IMR-90 (cell line): ENCODE data around the gene SPDYC. TPM values are rescaled to one million over a fixed set of nuclear protein-coding genes. Genes with fewer than 3 reads are reported as not detected.

Experiments
- ATAC-seq: fragments of 200-7000 bp; cut with Tn5 transposase; 2 replicates; pipeline ENCODE4 v1.9.1; 2020; ENCODE audit warnings: low read depth, mild to moderate bottlenecking, moderate library complexity
- BruUV-seq: library from RNA; stranded (reverse); fragments of 400-500 nt; replicated peaks from 2 replicates; lab custom pipeline; 2021; lab: Mats Ljungman, UMichigan
- CTCF ChIA-PET: fragments of 300-600 bp; formaldehyde crosslinking; extraction: SDS; loops from one replicate; lab custom pipeline; 2021; ENCODE audit warnings: antibody characterized with exemption; lab: Yijun Ruan, JAX
- POLR2A ChIA-PET: fragments of 300-600 bp; sonication (Branson Sonifier 250); formaldehyde crosslinking; loops from one replicate; lab custom pipeline; 2022; ENCODE audit warnings: antibody characterized with exemption; ENCODE audit not compliant: unreplicated experiment; lab: Charles Lee
- DNase-seq: peaks from one replicate; pipeline ENCODE4 v3.0.0; 2013
- H2AFZ ChIP-seq: replicated peaks from 2 replicates; pipeline ENCODE3; 2013; ENCODE audit warnings: low read length, mild to moderate bottlenecking; ENCODE audit not compliant: poor library complexity
- H2AK5ac ChIP-seq: 2 replicates; pipeline ENCODE4 v1.6.1; 2013; ENCODE audit warnings: low read depth, low read length, inconsistent platforms
- H2AK9ac ChIP-seq: replicated peaks from 2 replicates; pipeline ENCODE3; 2013; ENCODE audit warnings: mild to moderate bottlenecking, low read depth, low read length, moderate library complexity; ENCODE audit not compliant: poor library complexity
- H2BK120ac ChIP-seq: 2 replicates; pipeline ENCODE4 v1.6.1; 2013; ENCODE audit warnings: low read depth, low read length, inconsistent platforms
- H2BK15ac ChIP-seq: 3 replicates; pipeline ENCODE4 v1.6.1; 2013; ENCODE audit warnings: low read depth, low read length, inconsistent platforms
- H2BK20ac ChIP-seq: 2 replicates; pipeline ENCODE4 v1.6.1; 2013; ENCODE audit warnings: low read depth, mild to moderate bottlenecking, inconsistent platforms, low read length, moderate library complexity
- H2BK5ac ChIP-seq: 2 replicates; pipeline ENCODE4 v1.6.1; 2013; ENCODE audit warnings: mild to moderate bottlenecking, low read depth, low read length, inconsistent platforms; ENCODE audit not compliant: poor library complexity, severe bottlenecking
- H3K14ac ChIP-seq: replicated peaks from 2 replicates; pipeline ENCODE4 v1.6.1; 2013; ENCODE audit warnings: low read depth, low read length, inconsistent platforms
- H3K18ac ChIP-seq: 2 replicates; pipeline ENCODE4 v1.6.1; 2013; ENCODE audit warnings: low read depth, low read length, control low read depth
- H3K23ac ChIP-seq: 2 replicates; pipeline ENCODE4 v1.6.1; 2013; ENCODE audit warnings: low read depth, low read length, inconsistent platforms
- H3K27ac ChIP-seq: 2 replicates; pipeline ENCODE4 v1.5.1; 2013; ENCODE audit warnings: mild to moderate bottlenecking, control low read depth, low read length; ENCODE audit not compliant: insufficient read depth
- H3K27me3 ChIP-seq: 2 replicates; pipeline ENCODE4 v1.6.1; 2013; ENCODE audit warnings: low read length; ENCODE audit not compliant: control insufficient read depth, insufficient read depth
- H3K36me3 ChIP-seq: 2 replicates; pipeline ENCODE4 v1.6.1; 2013; ENCODE audit warnings: low read length, mixed read lengths; ENCODE audit not compliant: control insufficient read depth, insufficient read depth
- H3K4ac ChIP-seq: 2 replicates; pipeline ENCODE4 v1.6.1; 2013; ENCODE audit warnings: low read depth, low read length, inconsistent platforms
- H3K4me1 ChIP-seq: 2 replicates; pipeline ENCODE4 v1.6.1; 2013; ENCODE audit warnings: low read length, mixed read lengths; ENCODE audit not compliant: control insufficient read depth, insufficient read depth
- H3K4me2 ChIP-seq: 2 replicates; pipeline ENCODE4 v1.6.1; 2013; ENCODE audit warnings: low read depth, mild to moderate bottlenecking, control low read depth, low read length, moderate library complexity
- H3K4me3 ChIP-seq: 2 replicates; pipeline ENCODE4 v1.5.1; 2013; ENCODE audit warnings: low read depth, mild to moderate bottlenecking, control low read depth, low read length, moderate library complexity; ENCODE audit not compliant: insufficient read depth
- H3K56ac ChIP-seq: 2 replicates; pipeline ENCODE4 v1.6.1; 2013; ENCODE audit warnings: low read length, inconsistent platforms; ENCODE audit not compliant: insufficient read depth; ENCODE audit errors: extremely low read depth
- H3K79me1 ChIP-seq, 2 experiments: 2 replicates each; pipeline ENCODE4 v1.6.1; 2013; ENCODE audit warnings: low read length in 2 of 2, inconsistent platforms in 1 of 2, low read depth in 1 of 2
- H3K9ac ChIP-seq: 2 replicates; pipeline ENCODE4 v1.6.1; 2013; ENCODE audit warnings: low read depth, low read length, control low read depth
- H3K9me1 ChIP-seq: 2 replicates; pipeline ENCODE4 v1.6.1; 2013; ENCODE audit warnings: low read length, inconsistent platforms; ENCODE audit not compliant: insufficient read depth
- H3K9me3 ChIP-seq: 2 replicates; pipeline ENCODE4 v1.6.1; 2013; ENCODE audit warnings: low read length; ENCODE audit not compliant: control insufficient read depth, insufficient read depth
- H4K20me1 ChIP-seq: 2 replicates; pipeline ENCODE4 v1.6.1; 2013; ENCODE audit warnings: low read length, inconsistent platforms; ENCODE audit not compliant: insufficient read depth
- H4K5ac ChIP-seq: 2 replicates; pipeline ENCODE4 v1.6.1; 2013; ENCODE audit warnings: mild to moderate bottlenecking, low read depth, low read length, control low read depth
- H4K8ac ChIP-seq, 2 experiments: 2 replicates each; pipeline ENCODE4 v1.6.1; 2013; ENCODE audit warnings: low read depth in 2 of 2, low read length in 2 of 2, control low read depth in 1 of 2, inconsistent platforms in 1 of 2
- H4K91ac ChIP-seq: 2 replicates; pipeline ENCODE4 v1.6.1; 2013; ENCODE audit warnings: low read depth, low read length, inconsistent platforms; ENCODE audit not compliant: insufficient read depth
- BHLHE40 ChIP-seq: fragments of 150-350 bp; IDR thresholded peaks from 2 replicates; pipeline ENCODE4 v1.6.1; 2016; ENCODE audit warnings: mild to moderate bottlenecking, low read depth, low read length
- CEBPB ChIP-seq: IDR thresholded peaks from 2 replicates; pipeline ENCODE4 v1.6.1; 2012; ENCODE audit warnings: low read depth, low read length, improper control_type of control experiment
- CHD1 ChIP-seq: IDR thresholded peaks from 2 replicates; pipeline ENCODE4 v1.6.1; 2012; ENCODE audit warnings: low read depth, low read length, improper control_type of control experiment
- CTCF ChIP-seq: conservative IDR thresholded peaks from 2 replicates; pipeline ENCODE4 v1.5.1; 2012; ENCODE audit warnings: mild to moderate bottlenecking, low read depth, low read length, improper control_type of control experiment
- FOS ChIP-seq: fragments of 150-350 bp; IDR thresholded peaks from 2 replicates; pipeline ENCODE4 v1.6.1; 2016; ENCODE audit warnings: low read depth, low read length
- MAZ ChIP-seq: IDR thresholded peaks from 2 replicates; pipeline ENCODE4 v1.6.1; 2012; ENCODE audit warnings: low read depth, mild to moderate bottlenecking, low read length, improper control_type of control experiment, moderate library complexity, borderline replicate concordance
- MXI1 ChIP-seq: IDR thresholded peaks from 2 replicates; pipeline ENCODE4 v1.6.1; 2012; ENCODE audit warnings: low read depth, mild to moderate bottlenecking, low read length, moderate library complexity, borderline replicate concordance
- NFE2L2 ChIP-seq: fragments of 150-350 bp; IDR thresholded peaks from 2 replicates; pipeline ENCODE4 v1.6.1; 2016; ENCODE audit warnings: low read depth, mild to moderate bottlenecking, low read length
- POLR2A ChIP-seq: IDR thresholded peaks from 2 replicates; pipeline ENCODE4 v1.6.1; 2012; ENCODE audit warnings: mild to moderate bottlenecking, low read depth, low read length
- RAD21 ChIP-seq: IDR thresholded peaks from 2 replicates; pipeline ENCODE4 v1.6.1; 2012; ENCODE audit warnings: low read length, improper control_type of control experiment
- RFX5 ChIP-seq: IDR thresholded peaks from 2 replicates; pipeline ENCODE4 v1.8.0; 2012; ENCODE audit warnings: low read depth, mild to moderate bottlenecking, low read length, moderate library complexity
- USF2 ChIP-seq: fragments of 150-350 bp; IDR thresholded peaks from 2 replicates; pipeline ENCODE4 v1.6.1; 2017; ENCODE audit warnings: mild to moderate bottlenecking, antibody characterized with exemption, low read length, low read depth
- WGBS, 2 experiments: methylation state at CpG; one replicate each; pipeline versions ENCODE4 v1.1.5 to v1.1.7; 2013; ENCODE audit warnings: missing lambda C conversion rate in 2 of 2; ENCODE audit not compliant: insufficient read length in 1 of 2; ENCODE audit errors: extremely low coverage in 2 of 2; 5-methylcytosine and 5-hydroxymethylcytosine counted together
- dilution Hi-C: fragments of 300-500 bp; cut with HindIII; formaldehyde crosslinking; loops from one replicate; pipeline ENCODE4 v1.14.3; 2018; ENCODE audit warnings: low sequenced_read_pairs; ENCODE audit not compliant: unreplicated experiment
- in situ Hi-C: fragments of 300-500 bp; cut with MboI; formaldehyde crosslinking; loops from 3 replicates; pipeline ENCODE4 v1.14.3; 2019; ENCODE audit warnings: low sequenced_read_pairs, inconsistent platforms, mixed read lengths
- intact Hi-C: fragments of 100-400 bp; cut with micrococcal nuclease; formaldehyde crosslinking; loops from 2 replicates; pipeline ENCODE4 v1.10.0; 2022
- polyA plus RNA-seq, 3 experiments: library from polyadenylated mRNA; depleted of rRNA; stranded (reverse); fragments of >200 nt; gene quantifications; 2 replicates each; pipeline ENCODE4 v1.2.3, GENCODE V29; 2012; ENCODE audit warnings: low replicate concordance in 1 of 3
- total RNA-seq: library from RNA; depleted of rRNA; stranded (reverse); fragments of >200 nt; gene quantifications from 2 replicates; pipeline ENCODE4 v1.2.3, GENCODE V29; 2012
- TF ChIP-seq, protein P1 (sequence below): fragments of 150-350 bp; IDR thresholded peaks from 2 replicates; pipeline ENCODE4 v1.6.1; 2016; ENCODE audit warnings: low read depth, mild to moderate bottlenecking, low read length, moderate library complexity, borderline replicate concordance

Gene SPDYC
- total and polyA plus RNA-seq, 2 of the 4 experiments (the other 2 are of a cell fraction): not detected

DNA sequence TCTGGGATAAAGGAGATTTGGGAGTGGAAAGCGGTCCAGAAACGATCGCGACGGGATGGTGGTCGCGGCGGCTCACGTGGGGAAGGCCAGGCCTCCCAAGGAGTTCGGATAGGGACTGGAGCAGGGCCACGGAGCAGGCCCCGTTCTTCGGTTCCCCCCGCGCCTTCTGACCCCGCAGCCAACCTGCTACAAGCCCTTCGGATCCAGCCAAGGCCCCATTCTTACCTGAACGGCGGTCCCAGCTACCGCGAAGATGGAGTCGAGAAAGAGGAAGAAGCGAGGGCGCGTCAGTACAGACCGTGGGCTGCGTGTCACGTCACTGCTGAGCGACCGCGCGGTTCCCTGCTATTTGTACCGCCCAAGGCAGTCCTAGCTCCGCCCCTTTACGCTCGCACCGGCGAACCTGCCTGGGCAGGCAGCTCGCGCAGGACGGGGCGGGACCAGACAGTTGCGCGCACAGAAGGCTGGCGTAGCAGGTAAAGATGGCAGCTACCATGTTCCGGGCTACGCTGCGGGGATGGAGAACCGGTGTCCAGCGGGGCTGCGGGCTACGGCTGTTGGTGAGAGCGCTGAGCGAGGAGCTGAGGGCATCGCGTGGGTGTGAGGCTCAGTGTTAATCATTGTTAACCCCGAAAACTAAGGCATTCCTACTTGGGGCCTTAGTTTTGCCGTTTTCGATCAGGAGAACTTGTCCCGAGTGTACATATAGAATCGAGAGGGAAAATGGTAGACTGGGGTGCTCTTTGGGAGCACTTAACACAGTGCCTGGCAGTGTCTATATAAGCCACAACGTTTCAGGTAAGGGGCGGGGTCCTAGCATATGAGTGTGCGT lies 48.0 kb upstream of the SPDYC start, which contains the start of the genes FAU and MRPL49:
Gene FAU, minus strand, starts transcription at position 270 of the 832 bp plus-strand sequence. CDS start 321 bp downstream, outside the sequence.
Gene MRPL49, plus strand, starts transcription at position 457 of the 832 bp plus-strand sequence. Its CDS starts 26 bp downstream, at position 483.
- H3K27me3 ChIP-seq: no peaks in the 10 kb centered on the region
- H2BK120ac ChIP-seq: peak within 1 kb of the TSS; percentile 71
- ChIA-PET CTCF (interaction anchor here (0.6 kb wide), 4 partner anchors 13 to 881 kb away, joined by 3 to 5 read pairs (median 4); no protein-coding TSS in a partner anchor), POLR2A (interaction anchor here (0.7 to 0.9 kb wide), 3 partner anchors 10 to 12 kb away, joined by 3 to 4 read pairs (median 3); partner anchors contain the start of genes SYVN1 and TM7SF2)
- TSS peak; percentile 78 for BruUV-seq
- peak within 1 kb of the TSS; percentile 87 for H3K9ac ChIP-seq
- ATAC-seq (peak; percentile 87), DNase-seq (peak; percentile 96)
- 0 out of 2 replicates have a peak, but pooled peaks cover 4% of the 10 kb centered on the region for H3K9me1 ChIP-seq
- in situ Hi-C loops: no loop called here
- H4K91ac ChIP-seq: peak within 1 kb of the TSS; percentile 83
- H2AK9ac ChIP-seq: peak within 1 kb of the TSS; percentile 100
- H2BK5ac ChIP-seq: peak within 1 kb of the TSS; percentile 93
- H3K4me3 ChIP-seq: peak within 1 kb of the TSS; percentile 74
- H3K56ac ChIP-seq: peak within 1 kb of the TSS; percentile 95
- H2AFZ ChIP-seq: peak within 1 kb of the TSS; percentile 99
- H3K27ac ChIP-seq: peak within 1 kb of the TSS; percentile 82
- H3K18ac ChIP-seq: peak within 1 kb of the TSS; percentile 64
- 0 out of 3 replicates have a peak within 1 kb of the TSS, but pooled peaks have one; percentile 12 for H2BK15ac ChIP-seq
- H3K23ac ChIP-seq: peak within 1 kb of the TSS; percentile 94
- H2BK20ac ChIP-seq: no peak within 1 kb of the TSS
- intact Hi-C loops: loop anchor here (5.0 kb wide), 1 partner anchor 60 kb away; the partner anchor contains the start of gene CAPN1
- H3K4me2 ChIP-seq: peak within 1 kb of the TSS; percentile 97
- H3K79me1 ChIP-seq: peaks cover 27 to 66% of the 10 kb centered on the region in 2 experiments
- peak within 1 kb of the TSS; percentile 92 for H2AK5ac ChIP-seq
- peak within 1 kb of the TSS; percentile 90 to 98 for H4K8ac ChIP-seq
- 0% methylated on average over 41 of the region's 64 CpGs; no CpG with 5 or more reads in 1 of the 2 experiments for WGBS, 2 experiments
- H4K20me1 ChIP-seq: peaks cover 6% of the 10 kb centered on the region; the same call in 1 of the 2 replicates
- peak within 1 kb of the TSS; percentile 96 for H3K4ac ChIP-seq
- dilution Hi-C loops: no loop called here
- H4K5ac ChIP-seq: peak within 1 kb of the TSS; percentile 94
- H3K9me3 ChIP-seq: no peaks in the 10 kb centered on the region
- no peaks in the 10 kb centered on the region; the same call in 1 of the 2 replicates for H3K4me1 ChIP-seq
- H3K14ac ChIP-seq: peak within 1 kb of the TSS; percentile 98
- peaks cover 42% of the 10 kb centered on the region for H3K36me3 ChIP-seq
- peak; percentile 43; the same call in 1 of the 2 replicates for TF ChIP-seq CHD1
- peak; percentile 88; the same call in 1 of the 2 replicates for TF ChIP-seq POLR2A
- TF ChIP-seq NFE2L2: no peak
- no peak for TF ChIP-seq CTCF
- TF ChIP-seq BHLHE40: peak; percentile 58
- TF ChIP-seq FOS: no peak
- no peak for TF ChIP-seq RAD21
- TF ChIP-seq, protein P1, sequence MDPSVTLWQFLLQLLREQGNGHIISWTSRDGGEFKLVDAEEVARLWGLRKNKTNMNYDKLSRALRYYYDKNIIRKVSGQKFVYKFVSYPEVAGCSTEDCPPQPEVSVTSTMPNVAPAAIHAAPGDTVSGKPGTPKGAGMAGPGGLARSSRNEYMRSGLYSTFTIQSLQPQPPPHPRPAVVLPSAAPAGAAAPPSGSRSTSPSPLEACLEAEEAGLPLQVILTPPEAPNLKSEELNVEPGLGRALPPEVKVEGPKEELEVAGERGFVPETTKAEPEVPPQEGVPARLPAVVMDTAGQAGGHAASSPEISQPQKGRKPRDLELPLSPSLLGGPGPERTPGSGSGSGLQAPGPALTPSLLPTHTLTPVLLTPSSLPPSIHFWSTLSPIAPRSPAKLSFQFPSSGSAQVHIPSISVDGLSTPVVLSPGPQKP: no peak
- 0 out of 2 replicates have a peak, but pooled peaks have one; percentile 40 for TF ChIP-seq MAZ
- no peak for TF ChIP-seq RFX5
- TF ChIP-seq CEBPB: no peak
- 0 out of 2 replicates have a peak, but pooled peaks have one; percentile 70 for TF ChIP-seq MXI1
- no peak for TF ChIP-seq USF2
